Measurements from ENCODE around the gene AFF3.

DNA sequence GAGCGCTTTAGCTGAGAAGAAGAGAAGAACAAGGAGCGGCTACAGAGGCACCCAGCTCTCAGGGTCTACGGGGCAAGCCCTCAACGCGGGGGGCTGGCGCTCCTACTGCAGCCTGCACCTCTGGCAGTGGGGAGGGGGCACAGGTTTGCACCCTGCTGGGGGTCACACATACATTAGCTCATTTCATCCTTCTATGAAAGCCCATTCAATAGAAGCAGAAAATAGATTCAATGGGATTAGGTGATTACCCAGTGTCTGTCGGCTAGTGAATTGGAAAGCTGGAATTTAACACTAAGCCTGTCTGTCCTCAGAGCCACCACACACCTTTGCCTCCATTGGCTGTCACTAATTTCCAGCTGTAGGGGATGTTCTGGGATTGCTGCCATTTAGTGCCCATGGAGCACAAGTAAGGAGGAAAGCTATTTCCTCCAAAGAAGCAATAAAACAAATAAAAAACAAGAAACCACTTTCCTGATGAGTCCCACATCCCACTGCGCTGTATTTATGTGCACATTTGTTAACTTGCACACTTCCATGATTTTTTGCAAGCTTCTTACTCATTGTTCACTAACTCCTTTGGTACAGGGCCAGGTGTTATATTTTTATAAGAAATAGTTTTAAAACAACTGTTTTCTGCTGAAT, 333.0 kb downstream of the AFF3 start:
- TF ChIP-seq, protein P1, sequence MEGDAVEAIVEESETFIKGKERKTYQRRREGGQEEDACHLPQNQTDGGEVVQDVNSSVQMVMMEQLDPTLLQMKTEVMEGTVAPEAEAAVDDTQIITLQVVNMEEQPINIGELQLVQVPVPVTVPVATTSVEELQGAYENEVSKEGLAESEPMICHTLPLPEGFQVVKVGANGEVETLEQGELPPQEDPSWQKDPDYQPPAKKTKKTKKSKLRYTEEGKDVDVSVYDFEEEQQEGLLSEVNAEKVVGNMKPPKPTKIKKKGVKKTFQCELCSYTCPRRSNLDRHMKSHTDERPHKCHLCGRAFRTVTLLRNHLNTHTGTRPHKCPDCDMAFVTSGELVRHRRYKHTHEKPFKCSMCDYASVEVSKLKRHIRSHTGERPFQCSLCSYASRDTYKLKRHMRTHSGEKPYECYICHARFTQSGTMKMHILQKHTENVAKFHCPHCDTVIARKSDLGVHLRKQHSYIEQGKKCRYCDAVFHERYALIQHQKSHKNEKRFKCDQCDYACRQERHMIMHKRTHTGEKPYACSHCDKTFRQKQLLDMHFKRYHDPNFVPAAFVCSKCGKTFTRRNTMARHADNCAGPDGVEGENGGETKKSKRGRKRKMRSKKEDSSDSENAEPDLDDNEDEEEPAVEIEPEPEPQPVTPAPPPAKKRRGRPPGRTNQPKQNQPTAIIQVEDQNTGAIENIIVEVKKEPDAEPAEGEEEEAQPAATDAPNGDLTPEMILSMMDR (conservative IDR thresholded peaks at IDR 0.05), result no peak
- no peak for TF ChIP-seq EZH2 (IDR thresholded peaks at IDR 0.05; ENCODE audit: low read depth)

Measured in PC-9 (cell line).